HG03039 (cell line): Measurements from ENCODE around the gene ETV5.
"Not testable (repeated sequence)": the region's sequence is repeated elsewhere in the genome, so short reads cannot be mapped to it uniquely, and the experiment has no call there.

Source experiments
- ATAC-seq: cut with Tn5 transposase; IDR thresholded peaks from one replicate; pipeline ENCODE4 v1.9.1; 2021; ENCODE audit warnings: mild to moderate bottlenecking, moderate library complexity; ENCODE audit not compliant: unreplicated experiment

Gene ETV5

GRCh38 chr3:186025993-186026392 is 82.9 kb downstream of the ETV5 start:
- not testable (repeated sequence) for ATAC-seq

- no peak for ATAC-seq
Measured at GRCh38 chr3:186025161-186025560, 83.7 kb downstream of the ETV5 start.

DNA sequence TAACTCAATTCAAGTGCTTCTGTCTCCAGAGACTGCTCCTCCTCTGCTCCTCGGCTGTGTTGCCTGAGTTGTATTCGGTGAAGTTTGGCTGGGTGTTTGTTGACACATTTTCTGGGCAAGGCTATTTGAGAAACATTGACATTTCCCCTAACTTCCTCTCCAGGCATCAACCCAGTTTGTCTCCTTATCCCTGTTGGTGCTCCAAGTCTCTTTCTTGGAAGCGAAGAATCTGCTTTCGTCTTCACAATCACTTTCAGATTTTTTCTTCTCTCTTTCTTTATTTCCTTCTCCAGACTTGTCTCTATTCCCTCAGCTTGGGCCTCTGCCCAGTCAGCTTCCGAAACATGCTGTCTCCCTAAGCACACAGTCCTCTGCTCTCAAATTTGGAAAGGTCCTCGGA is 84.7 kb downstream of the ETV5 start:
- ATAC-seq, result no peak

DNA sequence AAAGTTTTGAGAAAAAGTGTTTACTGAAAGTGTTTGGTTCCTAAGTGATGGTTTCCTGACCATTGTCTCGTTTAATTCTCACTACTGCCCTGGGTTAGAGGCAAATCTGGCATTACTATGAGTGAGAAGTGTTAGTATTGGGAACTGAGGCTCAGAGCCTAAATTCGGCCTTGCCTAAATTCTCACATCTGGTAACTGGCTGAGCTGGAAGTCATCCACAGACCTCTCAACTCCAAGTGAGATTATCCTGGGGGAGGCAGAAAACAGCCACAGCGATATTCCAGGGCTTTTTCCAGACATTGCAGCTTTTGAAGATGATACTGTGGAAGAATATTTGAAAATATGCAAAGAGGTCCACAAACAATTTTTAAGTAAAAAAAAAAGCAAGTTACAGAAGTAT is 86.0 kb downstream of the ETV5 start:
- ATAC-seq, result no peak

DNA sequence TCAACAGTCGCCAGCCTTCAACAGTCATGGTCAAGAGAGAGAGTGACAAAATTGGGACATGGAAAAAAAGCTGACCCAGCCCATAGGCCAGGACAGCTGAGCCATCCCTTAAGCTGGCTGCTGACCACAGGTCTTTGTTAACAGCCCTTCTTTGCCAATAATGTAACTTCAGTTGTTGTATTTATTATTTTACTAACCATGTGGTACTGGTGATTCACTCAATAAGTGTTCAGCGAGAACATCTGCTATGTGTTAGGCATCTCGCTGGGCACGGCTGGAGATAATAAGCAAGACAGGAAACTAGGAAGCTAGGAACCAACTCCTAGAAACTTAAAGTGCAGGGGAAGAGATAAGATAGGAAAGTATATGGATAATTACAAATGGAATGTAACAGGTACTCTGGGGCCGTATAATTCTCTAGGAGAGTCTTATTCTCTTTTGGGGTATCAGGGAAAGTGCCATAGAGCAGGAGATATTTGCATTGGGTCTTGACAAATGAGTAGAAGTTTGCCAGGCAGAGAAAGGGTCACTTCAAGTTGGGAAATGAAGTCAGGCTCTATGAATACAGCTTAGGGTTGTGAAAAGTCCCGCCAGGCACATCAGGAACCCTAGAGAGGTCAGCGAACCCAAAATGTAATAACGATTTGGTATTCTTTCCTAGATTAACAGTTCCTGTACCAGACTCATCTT is 87.1 kb downstream of the ETV5 start:
- no peak for ATAC-seq

- ATAC-seq, result not testable (repeated sequence)
Measured at GRCh38 chr3:186021250-186021649, 87.6 kb downstream of the ETV5 start.

GRCh38 chr3:186019288-186019687 is 89.6 kb downstream of the ETV5 start:
- not testable (repeated sequence) for ATAC-seq

GRCh38 chr3:186014866-186015265 is 94.0 kb downstream of the ETV5 start:
- ATAC-seq, result no peak

- no peak for ATAC-seq
Measured at GRCh38 chr3:186013312-186013711, 95.6 kb downstream of the ETV5 start.

GRCh38 chr3:186012137-186012536 is 96.8 kb downstream of the ETV5 start:
- ATAC-seq, result no peak

GRCh38 chr3:186004671-186005070 is 104.2 kb downstream of the ETV5 start:
- ATAC-seq, result no peak

DNA sequence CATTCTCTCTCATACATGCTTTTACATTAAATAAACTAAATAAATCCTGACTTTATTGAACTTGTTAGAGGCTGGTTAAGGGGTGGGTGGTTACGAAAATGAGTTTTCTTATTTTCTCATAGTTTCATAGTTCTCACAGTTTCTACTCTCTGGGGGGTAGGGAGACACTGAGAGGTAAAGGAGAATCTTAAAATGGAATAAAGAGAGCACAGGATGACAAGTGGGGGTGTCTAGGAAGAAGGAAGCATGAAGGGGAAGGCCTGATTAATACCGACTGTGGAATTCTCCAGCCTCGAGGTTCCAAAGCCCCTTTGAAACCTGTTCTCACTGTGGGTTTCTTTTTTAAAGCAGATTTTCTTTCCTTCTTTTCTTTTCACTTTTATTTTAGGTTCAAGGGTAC is 104.7 kb downstream of the ETV5 start:
- no peak for ATAC-seq

DNA sequence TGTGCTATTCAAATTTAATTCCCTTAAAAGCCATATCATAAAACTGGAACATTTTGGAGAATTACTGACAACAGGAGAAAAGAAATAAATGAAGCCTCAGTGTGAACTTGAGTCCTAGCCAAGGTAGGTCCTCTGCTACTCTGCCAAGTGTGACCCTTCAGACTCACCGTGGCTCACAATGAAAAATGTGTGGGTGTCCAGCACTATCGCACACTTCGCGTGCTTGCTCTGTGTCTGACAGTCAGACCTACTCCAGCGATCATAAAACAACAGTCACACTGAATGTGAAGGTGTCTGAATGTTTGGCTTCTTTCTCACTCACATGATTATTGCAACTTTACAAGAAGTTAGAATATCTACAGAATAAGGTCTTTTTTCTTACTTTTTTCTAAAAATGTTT is 105.3 kb downstream of the ETV5 start:
- ATAC-seq, result no peak

DNA sequence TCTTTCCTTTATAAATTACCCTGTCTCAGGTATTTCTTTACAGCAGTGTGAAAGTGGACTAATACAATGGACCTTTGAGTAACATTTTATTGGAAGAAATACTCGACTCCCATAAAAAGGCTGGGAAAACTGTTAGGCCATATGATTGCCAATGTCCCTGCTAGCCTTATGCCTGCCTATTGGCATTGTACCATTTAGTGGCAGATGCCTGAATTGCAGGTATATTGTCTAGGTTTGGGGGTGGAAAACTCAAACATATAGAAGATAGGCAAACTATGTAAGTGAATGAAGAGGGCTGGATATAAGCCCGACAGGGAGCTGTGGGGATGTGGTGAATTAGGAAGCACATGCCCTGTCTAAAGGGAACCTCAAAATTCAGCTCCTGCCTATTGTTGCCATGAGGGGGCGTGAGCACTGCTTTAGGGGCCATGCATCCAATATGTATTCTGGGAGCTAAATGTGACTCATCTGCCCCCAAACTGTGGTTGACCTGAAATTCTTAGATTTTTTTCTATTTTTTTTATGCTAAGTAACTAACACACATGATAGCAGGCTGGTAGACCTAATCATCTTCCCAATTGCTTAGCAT is 105.9 kb downstream of the ETV5 start:
- ATAC-seq, result no peak

- no peak for ATAC-seq
Measured at GRCh38 chr3:186001842-186002241, 107.0 kb downstream of the ETV5 start.

DNA sequence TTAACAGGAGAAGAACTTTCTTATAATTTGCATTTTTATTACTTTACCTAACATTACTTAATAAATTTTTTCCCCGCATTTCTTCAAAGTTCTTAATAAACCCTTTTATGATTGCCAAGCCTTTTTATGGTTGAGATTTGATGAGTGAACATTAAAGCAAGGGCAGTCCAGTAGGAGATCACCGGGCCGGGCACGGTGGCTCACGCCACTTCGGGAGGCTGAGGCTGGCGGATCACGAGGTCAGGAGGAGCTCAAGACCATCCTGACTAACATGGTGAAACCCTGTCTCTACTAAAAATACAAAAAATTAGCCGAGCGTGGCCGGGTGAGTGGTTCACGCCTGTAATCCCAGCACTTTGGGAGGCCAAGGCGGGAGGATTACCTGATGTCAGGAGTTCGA is 109.7 kb downstream of the ETV5 start:
- ATAC-seq, result no peak

- no peak for ATAC-seq
Measured at GRCh38 chr3:185998136-185998535, 110.8 kb downstream of the ETV5 start.

- no peak for ATAC-seq
Measured at GRCh38 chr3:185997130-185997529, 111.8 kb downstream of the ETV5 start.
